GM18507 (cell line): Measurements from ENCODE around the gene FOXD2.
"Not testable (repeated sequence)": the region's sequence is repeated elsewhere in the genome, so short reads cannot be mapped to it uniquely, and the experiment has no call there.

Source experiments
- DNase-seq: peaks from one replicate; pipeline ENCODE4 v3.0.0; 2011; ENCODE audit warnings: low read depth; ENCODE audit not compliant: insufficient read length; ENCODE audit errors: extremely low spot score
- FAIRE-seq: peaks from 2 replicates; lab custom pipeline; 2011; peaks lifted over from hg19 to GRCh38; lab: Jason Lieb, UNC

The FOXD2 gene

DNA sequence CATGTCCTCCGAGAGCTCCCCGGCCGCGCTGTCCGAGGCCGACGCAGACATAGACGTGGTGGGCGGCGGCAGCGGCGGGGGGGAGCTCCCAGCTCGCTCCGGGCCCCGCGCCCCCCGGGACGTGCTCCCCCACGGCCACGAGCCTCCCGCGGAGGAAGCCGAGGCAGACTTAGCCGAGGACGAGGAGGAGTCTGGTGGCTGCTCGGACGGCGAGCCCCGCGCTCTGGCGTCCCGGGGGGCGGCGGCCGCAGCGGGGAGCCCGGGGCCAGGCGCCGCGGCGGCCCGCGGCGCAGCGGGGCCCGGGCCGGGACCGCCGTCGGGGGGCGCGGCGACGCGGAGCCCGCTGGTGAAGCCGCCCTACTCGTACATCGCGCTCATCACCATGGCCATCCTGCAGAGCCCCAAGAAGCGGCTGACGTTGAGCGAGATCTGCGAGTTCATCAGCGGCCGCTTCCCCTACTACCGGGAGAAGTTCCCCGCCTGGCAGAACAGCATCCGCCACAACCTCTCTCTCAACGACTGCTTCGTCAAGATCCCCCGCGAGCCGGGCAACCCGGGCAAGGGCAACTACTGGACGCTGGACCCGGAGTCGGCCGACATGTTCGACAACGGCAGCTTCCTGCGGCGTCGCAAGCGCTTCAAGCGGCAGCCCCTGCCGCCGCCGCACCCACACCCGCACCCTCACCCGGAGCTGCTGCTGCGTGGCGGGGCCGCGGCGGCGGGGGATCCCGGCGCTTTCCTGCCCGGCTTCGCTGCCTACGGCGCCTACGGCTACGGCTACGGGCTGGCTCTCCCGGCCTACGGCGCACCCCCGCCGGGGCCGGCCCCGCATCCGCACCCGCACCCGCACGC, 547 bp downstream of the FOXD2 start:
- no peak for DNase-seq
- no peak for FAIRE-seq

DNA sequence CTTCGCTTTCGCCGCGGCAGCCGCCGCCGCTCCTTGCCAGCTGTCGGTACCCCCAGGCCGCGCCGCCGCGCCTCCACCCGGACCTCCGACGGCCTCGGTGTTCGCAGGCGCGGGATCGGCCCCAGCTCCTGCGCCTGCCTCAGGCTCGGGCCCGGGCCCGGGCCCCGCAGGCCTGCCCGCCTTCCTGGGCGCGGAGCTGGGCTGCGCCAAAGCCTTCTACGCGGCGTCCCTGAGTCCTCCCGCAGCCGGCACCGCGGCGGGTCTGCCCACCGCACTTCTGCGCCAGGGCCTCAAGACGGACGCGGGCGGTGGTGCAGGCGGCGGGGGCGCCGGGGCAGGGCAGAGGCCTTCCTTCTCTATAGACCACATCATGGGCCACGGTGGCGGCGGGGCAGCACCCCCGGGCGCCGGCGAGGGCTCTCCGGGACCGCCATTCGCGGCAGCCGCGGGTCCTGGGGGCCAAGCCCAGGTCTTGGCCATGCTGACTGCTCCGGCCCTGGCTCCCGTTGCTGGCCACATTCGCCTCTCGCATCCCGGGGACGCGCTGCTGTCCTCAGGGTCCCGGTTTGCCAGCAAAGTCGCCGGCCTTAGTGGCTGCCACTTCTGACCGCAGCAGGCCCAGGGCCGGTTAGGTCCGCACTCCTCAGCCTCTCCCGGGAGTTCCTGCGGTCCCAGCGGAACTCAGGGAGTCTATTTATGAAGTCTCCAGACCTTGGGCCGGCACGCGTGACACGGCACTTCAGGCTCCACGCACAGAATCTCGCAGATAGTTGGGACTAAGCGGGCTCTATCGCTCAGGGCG, 1.4 kb downstream of the FOXD2 start:
- FAIRE-seq (no peak), DNase-seq (no peak)

DNA sequence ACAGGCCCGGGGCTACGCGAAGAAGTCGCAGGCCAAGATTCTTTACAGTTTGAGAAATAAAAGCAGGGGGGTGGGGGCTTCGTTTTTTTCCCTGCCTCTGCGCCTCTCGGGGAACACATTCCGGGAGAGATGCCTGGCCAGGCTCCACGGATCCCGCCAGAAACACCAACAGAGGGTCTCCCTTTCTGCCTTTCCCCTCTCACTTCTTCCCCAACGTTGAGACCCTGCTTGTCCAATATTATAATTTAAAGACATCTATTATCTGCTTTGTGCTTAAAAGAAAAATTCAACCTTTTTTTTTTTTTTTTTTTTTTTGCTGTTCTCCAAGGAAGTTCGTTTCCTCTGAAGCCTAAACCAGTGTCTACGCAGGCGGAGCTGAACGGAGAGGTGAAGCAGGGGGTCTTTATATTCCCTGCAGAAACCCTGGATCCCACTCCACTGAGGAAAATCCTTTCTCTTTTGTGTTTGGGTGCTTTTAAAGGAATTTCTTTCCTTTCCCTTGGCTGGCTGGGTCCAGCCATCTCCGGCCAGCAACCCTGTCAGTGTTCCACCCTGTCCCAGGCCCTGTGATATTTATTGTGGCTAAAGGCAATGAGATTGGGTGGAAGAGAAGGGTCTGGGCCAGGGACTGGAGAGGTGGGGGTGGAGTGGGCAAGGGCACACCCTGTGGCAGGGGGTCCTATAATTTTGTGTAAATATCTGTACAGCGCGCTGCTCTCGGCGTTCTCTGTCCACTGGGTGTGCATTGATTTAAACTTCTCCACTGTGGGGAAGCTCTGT, 2.2 kb downstream of the FOXD2 start:
- DNase-seq (no peak), FAIRE-seq (no peak)

DNA sequence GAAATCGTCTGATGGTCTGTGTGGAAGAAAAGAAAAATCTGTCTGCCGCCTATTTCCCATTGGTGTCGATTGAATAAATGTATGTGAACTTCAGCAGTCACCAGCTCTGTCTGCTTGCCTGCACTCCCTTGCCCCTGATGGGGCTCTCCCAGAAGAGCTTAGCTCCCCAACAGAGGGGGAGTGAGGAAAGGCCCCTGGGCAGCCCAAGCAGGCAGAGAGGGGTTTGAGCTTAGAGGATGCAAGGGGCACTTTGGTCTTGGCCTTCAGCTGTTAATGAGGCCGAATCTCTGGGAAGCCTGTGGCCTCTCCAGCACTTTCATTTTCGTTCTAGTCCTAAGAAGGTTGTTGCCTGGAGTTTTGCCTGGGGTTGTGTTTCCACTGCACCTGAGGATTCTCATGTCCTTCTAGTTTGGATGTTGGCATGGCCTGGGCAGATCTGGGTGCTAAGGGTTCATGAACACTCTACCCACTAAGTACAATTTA, 2.8 kb downstream of the FOXD2 start:
- FAIRE-seq (no peak), DNase-seq (no peak)

DNA sequence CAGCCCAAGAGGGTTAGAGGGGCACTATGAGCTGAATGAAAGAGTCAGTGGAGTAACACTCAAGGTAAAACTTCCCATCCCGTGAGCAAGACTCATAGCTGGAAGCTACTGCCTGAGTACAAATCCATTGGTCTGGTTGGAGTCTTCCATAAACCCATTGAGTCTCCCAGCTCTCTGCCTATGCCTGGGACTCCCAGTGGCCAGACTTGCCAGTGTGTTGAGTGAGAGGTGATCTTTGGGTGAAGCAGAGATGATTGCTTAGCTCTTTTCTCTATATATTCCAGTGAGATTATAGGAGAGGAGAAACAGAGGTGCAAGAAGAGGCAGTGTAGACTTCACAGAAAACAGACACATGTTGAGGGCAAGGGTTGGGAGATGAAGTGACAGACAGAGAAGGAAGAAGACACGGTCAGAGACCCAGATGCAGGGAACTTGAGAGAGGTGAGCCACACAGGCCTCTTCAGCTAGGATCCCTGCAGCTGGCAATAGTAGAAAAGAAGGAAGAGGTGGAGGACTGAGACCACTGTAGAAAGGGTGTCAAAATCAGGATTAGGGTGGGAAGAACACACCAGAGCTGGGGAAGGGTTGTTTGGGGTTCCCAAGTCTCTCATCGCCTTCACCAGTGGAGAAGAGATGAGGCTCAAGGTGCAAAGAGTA, 3.7 kb downstream of the FOXD2 start:
- no peak for FAIRE-seq
- DNase-seq: no peak

DNA sequence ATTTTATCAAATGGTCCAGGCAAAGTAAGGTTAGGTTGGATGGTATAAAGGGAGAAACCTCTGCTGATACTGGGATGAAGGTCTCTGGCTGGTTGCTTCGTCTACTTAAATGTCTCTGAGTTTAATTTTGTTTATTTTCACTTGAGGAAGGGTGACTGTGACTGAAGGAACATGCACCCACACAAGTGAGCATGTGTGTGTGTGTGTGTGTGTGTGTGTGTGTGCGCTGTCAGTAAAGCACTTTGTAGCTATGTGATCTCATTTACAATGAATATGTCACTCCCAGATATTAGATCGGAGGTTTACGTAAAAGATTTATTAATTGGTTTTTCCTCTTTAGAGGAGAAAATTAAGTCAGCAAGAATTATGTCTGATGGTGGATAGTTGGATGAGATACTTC, 4.4 kb downstream of the FOXD2 start:
- DNase-seq (no peak), FAIRE-seq (no peak)

DNA sequence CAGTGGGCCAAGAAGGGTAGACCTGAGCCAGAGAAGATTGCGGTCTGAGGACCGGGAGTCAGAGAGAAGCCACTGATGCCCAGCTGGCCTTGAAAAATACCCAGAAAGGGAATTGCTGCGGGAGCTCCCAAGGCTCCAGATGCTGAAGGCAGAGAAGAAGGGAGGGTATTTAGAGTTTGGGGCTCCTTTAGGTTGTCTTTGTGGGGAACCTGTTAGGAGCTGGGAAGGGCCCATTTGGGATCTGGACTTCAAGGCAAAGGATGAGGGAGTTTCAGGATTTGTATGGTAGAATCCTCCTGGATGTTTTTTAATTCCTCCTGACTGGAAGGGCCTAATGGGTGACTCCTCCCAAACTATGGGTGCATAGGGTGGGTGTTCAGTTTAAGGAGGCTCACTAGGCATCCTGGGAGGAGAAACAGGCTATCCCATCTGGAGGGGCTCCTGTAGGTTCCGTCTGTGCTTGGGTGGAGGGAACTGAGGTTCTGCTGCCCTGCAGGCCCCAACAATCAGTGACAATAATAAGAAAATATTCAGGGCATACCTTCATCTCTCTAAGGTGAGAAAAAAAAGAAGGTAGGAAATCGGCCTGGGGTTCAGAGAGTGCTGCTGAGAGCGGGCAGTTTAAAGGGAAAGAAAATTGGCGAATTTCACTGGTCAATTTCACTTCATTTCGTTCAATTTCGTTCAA, 5.1 kb downstream of the FOXD2 start:
- DNase-seq (no peak), FAIRE-seq (no peak)

DNA sequence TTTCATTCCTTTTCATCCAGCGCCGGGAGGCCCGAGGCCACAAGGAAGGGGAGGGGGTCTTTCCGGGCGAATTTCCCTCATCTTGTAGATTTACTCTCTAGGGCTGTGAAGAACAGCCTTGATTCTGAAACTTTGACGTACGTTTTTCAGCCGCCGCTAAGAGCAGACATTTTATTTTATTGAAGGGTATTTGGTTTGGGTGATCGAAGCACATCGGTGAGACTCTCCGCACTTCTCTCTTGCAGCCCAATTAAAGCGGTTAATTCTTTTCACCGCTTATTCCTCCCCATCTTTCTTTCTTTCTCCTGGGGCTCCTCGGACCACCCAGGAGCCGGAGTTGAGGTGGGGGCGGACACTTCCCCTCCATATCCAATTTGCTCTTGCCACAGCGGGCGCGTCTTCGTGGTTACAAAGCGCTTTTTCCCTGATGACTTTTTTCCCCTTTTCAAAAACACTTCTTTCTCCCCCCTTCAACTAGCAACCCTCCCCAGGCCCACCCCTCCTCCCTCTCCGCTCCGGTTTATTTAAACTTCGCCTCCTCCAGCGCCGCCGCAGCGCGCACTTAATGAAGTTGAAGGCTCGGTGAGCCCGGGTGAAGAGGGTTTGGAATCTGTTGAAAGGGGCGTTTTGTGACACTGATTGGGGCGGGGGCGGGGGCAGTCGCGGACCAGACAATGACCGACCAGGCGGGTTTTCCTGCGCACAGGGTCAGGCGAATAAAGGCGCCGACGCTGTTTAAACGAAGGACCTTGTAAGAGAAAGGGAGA, 5.9 kb downstream of the FOXD2 start:
- DNase-seq (no peak), FAIRE-seq (no peak)

DNA sequence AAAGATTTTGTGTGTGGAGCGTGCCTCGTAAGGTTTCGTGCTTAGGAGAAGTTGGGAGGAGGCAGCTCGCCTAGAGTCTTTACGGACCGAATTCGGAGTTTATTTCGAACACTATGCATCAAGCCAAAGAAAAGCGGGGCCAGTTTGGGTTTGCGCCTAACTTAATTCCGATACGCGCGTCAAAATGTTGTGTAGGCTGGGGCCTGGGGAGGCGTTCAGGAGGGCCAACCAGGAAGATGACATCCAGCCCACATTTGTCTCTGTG, 6.4 kb downstream of the FOXD2 start:
- FAIRE-seq: no peak
- DNase-seq: no peak

DNA sequence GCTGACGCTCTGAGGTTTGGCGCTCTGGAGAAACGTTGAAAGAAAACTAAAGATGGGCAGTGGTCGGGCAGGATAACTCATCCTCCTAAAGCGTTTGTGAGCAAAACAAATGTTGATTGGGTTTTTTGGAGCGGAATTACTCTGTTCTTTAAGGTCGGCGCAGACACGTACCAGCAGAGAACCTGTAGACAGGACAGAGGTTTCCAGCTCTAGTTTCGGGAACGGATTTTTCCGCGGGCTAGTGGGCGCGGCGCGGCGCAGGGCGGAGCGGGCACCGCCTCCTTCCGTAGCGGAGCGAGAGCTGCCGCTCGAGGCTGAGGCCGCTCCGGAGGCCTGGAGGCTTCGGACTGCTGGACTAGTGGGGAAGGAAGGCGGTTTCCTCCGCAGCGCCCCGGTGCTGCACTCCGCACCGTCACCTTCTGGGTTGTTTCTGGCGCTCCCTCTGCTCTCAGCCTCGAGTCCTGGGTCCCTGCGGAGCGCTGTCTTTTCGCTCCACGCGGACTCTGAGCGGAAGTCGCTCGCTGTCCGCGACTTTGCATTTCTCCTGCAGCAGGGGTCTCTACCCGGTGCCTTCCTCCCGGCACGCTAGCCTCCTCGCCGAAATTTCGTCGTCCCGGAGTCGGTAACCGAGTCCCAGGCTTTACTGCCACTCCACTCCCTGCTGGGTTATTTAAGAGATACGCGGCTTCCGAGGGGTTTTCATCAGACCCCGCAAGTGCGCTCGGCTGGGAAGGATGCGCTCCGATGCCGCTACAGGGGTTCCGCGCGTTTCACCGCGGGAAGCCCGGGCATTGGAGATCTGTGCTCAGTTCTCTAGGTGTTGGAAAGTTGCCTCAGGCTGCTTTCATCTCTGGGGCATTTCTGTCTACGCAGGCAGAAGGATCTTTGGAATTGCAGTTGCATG, 7.0 kb downstream of the FOXD2 start:
- FAIRE-seq (no peak), DNase-seq (no peak)

DNA sequence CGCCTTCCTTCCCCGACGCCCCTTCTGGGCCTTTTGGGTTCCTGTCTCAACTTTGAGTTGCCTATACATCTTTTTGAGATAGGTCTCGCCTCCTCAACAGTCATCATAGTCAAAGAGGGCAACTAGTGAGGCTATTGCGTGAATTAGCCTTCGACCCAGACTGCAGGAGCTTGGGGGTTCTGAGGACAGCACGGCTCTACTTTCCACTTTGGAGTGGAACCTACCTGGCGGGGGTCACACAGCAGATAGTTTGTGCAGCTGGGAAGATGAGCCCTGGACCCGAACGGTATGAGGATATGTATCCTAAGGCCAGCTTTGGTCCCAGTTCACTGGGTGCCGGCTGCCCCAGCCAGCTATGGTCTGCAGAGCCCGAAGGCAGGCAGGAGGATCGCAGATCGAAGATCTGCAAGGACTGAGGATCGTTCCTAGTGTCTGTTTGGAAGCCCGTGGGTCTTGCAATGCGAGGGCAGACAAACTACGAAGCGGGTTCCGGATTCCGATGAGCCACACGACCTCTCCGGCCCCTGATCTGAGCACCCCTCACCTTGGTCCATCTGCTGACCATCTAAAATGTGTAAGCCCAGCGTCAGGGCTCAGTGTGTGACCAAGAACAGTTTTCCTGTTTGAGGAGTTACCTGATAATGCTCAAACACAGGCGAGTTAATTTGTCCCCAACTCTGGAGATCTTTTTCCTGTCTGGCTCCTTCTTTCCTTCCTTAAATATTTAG, 8.1 kb downstream of the FOXD2 start:
- DNase-seq: no peak
- FAIRE-seq: no peak

DNA sequence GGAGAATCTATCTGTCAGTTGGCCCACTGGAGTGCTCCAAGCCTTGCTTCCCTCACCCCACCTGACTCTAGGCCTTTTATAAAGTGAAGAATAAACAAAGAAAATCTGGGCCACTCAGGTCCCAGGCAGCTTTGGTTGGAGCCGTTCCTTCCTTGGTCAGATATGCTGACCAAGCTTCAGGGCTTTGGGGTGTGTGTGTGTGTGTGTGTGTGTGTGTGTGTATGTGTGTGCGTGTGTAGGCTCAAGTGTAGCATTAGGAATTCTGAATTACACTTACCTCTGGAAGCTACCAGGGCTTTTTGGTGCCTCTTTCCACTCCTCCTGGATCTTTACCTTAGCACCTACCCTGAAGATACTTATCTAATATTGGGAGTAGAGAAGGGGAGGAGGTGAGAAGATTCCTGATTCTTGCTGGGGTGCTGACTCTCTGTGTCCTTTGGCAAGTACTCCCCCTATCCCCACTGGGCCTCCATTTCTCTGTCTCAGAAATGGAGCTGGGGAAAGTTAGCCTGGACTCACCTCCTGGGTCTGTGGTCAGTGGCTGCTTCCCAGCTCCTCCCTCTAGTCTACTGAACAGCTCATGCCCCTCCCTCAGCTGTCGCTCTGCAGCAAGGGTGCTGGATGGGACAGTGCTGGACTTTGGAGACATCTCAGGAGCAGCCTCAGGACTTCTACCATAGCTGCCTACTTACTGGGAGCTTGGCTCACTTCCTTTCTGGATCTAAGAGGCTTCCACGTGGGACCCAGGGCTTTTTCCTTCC, 10.8 kb downstream of the FOXD2 start:
- DNase-seq (no peak), FAIRE-seq (no peak)

DNA sequence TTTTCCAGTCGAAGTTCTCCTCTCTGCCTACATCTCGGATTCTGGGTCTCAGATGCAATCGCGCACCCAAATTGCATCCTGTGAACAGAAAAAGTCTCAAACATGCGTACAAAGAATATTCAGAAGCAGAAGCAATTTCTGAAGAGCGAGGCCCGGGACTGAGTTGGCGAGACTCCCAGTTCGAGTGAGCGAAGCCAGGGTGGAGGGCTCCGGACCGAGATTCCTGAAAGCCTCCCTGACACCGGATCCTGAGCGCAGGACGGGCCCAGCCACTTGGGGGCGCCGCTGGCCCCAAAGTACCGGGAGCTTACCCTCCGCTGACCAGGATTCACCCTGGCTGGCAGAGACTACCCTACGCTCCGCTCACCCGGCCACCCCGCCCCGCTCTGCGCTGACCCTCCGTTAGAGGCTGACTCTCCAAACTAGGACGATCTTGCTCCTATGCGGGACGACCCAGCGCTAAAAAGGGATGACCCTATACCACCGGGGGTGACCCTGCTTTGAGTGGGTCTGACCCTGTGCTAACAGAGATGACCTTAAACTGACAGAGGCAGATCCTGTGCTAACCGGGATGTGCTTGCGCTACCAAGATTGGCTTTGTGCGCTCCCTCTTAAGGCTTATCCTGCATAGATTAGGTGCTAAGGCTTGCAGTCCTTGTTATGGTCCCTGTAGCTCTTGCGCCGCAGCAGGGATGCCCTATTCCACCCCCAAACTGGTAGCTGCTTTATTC, 12.1 kb downstream of the FOXD2 start:
- FAIRE-seq (no peak), DNase-seq (no peak)

DNA sequence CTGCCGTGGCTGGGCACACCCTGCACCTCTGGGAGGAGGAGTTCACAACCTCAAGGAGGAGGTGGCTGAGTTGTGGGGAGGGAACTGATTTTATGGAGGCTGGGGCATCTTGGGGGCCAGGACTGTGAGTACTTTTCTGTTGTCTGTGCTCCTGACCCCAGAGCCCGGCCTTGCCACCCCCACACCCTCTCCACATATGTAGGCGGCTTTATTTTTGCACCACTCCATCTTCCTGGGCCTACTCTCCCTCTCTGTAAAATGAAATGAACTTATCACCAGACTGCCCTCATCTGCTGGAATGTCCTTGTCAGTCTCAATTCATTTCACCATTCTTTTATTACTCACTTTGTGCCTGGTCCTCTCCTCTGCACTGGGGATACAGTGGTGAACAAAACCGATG, 12.8 kb downstream of the FOXD2 start:
- no peak for DNase-seq
- FAIRE-seq: no peak

DNA sequence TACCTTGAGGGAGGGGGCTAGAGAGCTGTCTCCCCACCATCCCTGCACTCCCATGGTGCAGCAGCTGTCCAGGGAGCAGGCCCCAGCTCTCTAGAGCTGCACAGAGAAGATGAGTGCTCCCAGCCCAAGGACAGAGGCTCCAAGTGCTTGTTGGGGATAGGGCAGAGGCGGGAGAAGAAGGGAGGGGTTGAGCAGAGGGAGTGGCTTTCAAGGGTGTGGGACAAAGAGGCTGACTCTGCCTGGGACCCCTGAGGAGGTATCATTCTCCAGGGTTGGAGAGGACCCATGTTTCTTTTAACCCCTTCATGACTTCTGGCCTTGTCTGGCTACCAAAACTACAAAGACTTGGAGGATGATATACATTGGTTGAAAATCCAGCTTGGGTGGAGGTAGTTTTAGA, 14.6 kb downstream of the FOXD2 start:
- FAIRE-seq (no peak), DNase-seq (no peak)

DNA sequence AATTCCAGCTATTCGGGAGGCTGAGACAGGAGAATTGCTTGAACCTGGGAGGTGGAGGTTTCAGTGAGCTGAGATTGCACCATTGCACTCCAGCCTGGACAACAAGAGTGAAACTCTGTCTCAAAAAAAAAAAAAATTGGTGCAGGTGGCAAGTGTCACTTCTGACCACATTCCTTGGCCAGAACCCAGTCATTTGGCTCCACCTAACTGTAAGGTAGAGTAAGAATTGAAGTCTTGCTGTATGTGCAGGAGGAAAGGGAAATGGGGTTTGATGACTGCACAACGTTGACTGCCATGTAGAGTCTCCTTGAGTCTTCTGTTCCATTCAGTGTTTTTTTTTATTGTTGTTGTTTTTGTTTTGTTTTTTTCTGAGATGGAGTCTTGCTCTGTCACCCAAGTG, 16.1 kb downstream of the FOXD2 start:
- not testable (repeated sequence) for DNase-seq, FAIRE-seq
